Smooth muscle cell (in vitro differentiated cells): Measurements from ENCODE around the gene SLC25A39. TPM values are rescaled to one million over a fixed set of nuclear protein-coding genes. Genes with fewer than 3 reads are reported as not detected.

ENCODE experiments used
- DNase-seq: peaks from one replicate; lab custom pipeline; 2025; ENCODE audit not compliant: unreplicated experiment; lab: John Stamatoyannopoulos, UW
- H2AFZ ChIP-seq: fragments of 200-600 bp; sonication (generic); 2 replicates; pipeline ENCODE4 v1.6.0; 2016; ENCODE audit warnings: antibody characterized with exemption, low read depth, mild to moderate bottlenecking
- H3F3A ChIP-seq: fragments of 200-600 bp; sonication (generic); 2 replicates; pipeline ENCODE4 v1.6.0; 2017; ENCODE audit warnings: antibody characterized with exemption, low read depth
- H3K27ac ChIP-seq: fragments of 200-600 bp; sonication (generic); 2 replicates; pipeline ENCODE4 v1.5.1; 2016; ENCODE audit warnings: low read depth, mild to moderate bottlenecking
- H3K27me3 ChIP-seq: fragments of 200-600 bp; sonication (generic); 2 replicates; pipeline ENCODE4 v1.6.1; 2016; ENCODE audit warnings: low read depth, mild to moderate bottlenecking
- H3K36me3 ChIP-seq: fragments of 200-600 bp; sonication (generic); 2 replicates; pipeline ENCODE4 v1.5.1; 2016; ENCODE audit warnings: low read depth
- H3K4me1 ChIP-seq: fragments of 200-600 bp; sonication (generic); 2 replicates; pipeline ENCODE4 v1.5.1; 2016; ENCODE audit warnings: low read depth
- H3K4me2 ChIP-seq: fragments of 200-600 bp; sonication (generic); 2 replicates; pipeline ENCODE4 v1.6.0; 2016; ENCODE audit warnings: mild to moderate bottlenecking
- H3K4me3 ChIP-seq: fragments of 200-600 bp; sonication (generic); 2 replicates; pipeline ENCODE4 v1.5.1; 2016; ENCODE audit warnings: mild to moderate bottlenecking
- H3K79me2 ChIP-seq: fragments of 200-600 bp; sonication (generic); 2 replicates; pipeline ENCODE4 v1.6.0; 2016; ENCODE audit warnings: low read depth, mild to moderate bottlenecking
- H3K9ac ChIP-seq: fragments of 200-600 bp; sonication (generic); 2 replicates; pipeline ENCODE4 v1.6.0; 2016; ENCODE audit warnings: low read depth
- H3K9me3 ChIP-seq: fragments of 200-600 bp; sonication (generic); replicated peaks from 2 replicates; pipeline ENCODE4 v1.5.1; 2016; ENCODE audit warnings: low read depth
- H4K20me1 ChIP-seq: fragments of 200-600 bp; sonication (generic); 2 replicates; pipeline ENCODE4 v1.6.0; 2016; ENCODE audit warnings: low read depth
- WGBS: methylation state at CpG from one replicate; pipeline ENCODE4 v1.1.7; 2016; ENCODE audit warnings: low lambda C conversion rate; 5-methylcytosine and 5-hydroxymethylcytosine counted together
- polyA plus RNA-seq: library from polyadenylated mRNA; unstranded; fragments of >200 nt; fragmentation: Nextera tagmentation; extraction: Ambion mirVana; gene quantifications from 2 replicates; pipeline ENCODE4 v1.2.1, GENCODE V29; 2016
- total RNA-seq: library from RNA; depleted of rRNA; stranded (reverse); fragments of >200 nt; gene quantifications from 2 replicates; pipeline ENCODE4 v1.2.3, GENCODE V29; 2014
- TF ChIP-seq, protein P1 (sequence below): fragments of 200-600 bp; sonication (generic); IDR thresholded peaks from 2 replicates; pipeline ENCODE4 v1.5.1; 2017; ENCODE audit warnings: borderline replicate concordance, mild to moderate bottlenecking, antibody characterized with exemption; ENCODE audit not compliant: insufficient read depth, poor library complexity, severe bottlenecking

The SLC25A39 gene
- total and polyA plus RNA-seq, 2 experiments from 2014 or later: 106 to 147 TPM

GRCh38 chr17:44351464-44351863 is 26.8 kb upstream of the SLC25A39 start:
- H3K27me3 ChIP-seq: no peaks in the 10 kb centered on the region
- WGBS: 94% methylated on average over 8 of the region's 8 CpGs

DNA sequence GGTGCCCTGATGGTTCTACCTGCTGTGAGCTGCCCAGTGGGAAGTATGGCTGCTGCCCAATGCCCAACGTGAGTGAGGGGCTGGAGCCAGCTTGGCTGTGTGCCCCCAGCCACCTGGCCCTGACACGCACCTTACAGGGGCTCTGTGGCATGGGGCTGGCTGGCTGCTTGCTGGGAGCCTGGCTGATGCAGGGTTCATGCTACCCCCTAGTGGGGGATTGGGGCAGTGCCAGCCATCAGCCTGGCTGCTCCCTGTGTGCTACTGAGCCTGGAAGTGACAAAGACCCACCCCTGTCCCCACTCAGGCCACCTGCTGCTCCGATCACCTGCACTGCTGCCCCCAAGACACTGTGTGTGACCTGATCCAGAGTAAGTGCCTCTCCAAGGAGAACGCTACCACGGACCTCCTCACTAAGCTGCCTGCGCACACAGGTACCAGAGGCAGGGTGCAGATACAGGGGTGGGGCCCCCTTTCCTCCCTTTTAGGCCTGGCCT is 26.2 kb upstream of the SLC25A39 start:
- H3K27me3 ChIP-seq: no peaks in the 10 kb centered on the region
- H3K36me3 ChIP-seq: no peaks in the 10 kb centered on the region
- H3K9ac ChIP-seq: no peak overlapping the region
- H3F3A ChIP-seq: peaks cover 4% of the 10 kb centered on the region
- H3K79me2 ChIP-seq: no peaks in the 10 kb centered on the region
- H3K4me2 ChIP-seq: no peak overlapping the region
- peak; percentile 23 for DNase-seq
- H4K20me1 ChIP-seq: peaks cover 10% of the 10 kb centered on the region
- TF ChIP-seq, protein P1, sequence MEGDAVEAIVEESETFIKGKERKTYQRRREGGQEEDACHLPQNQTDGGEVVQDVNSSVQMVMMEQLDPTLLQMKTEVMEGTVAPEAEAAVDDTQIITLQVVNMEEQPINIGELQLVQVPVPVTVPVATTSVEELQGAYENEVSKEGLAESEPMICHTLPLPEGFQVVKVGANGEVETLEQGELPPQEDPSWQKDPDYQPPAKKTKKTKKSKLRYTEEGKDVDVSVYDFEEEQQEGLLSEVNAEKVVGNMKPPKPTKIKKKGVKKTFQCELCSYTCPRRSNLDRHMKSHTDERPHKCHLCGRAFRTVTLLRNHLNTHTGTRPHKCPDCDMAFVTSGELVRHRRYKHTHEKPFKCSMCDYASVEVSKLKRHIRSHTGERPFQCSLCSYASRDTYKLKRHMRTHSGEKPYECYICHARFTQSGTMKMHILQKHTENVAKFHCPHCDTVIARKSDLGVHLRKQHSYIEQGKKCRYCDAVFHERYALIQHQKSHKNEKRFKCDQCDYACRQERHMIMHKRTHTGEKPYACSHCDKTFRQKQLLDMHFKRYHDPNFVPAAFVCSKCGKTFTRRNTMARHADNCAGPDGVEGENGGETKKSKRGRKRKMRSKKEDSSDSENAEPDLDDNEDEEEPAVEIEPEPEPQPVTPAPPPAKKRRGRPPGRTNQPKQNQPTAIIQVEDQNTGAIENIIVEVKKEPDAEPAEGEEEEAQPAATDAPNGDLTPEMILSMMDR: peak; percentile 73
- H3K4me1 ChIP-seq: no peaks in the 10 kb centered on the region
- no peak overlapping the region for H3K27ac ChIP-seq
- no peak overlapping the region for H2AFZ ChIP-seq
- H3K9me3 ChIP-seq: no peaks in the 10 kb centered on the region
- no peak overlapping the region for H3K4me3 ChIP-seq
- 76% methylated on average over 6 of the region's 6 CpGs for WGBS

More at GRCh38 chr17:44351464-44351863, 26.8 kb upstream of the SLC25A39 start:
- Histone ChIP-seq H3F3A (peaks cover 4% of the 10 kb centered on the region), H3K4me1 (no peaks in the 10 kb centered on the region), H3K27ac (no peak overlapping the region), H3K9me3 (no peaks in the 10 kb centered on the region), H3K9ac (no peak overlapping the region), H3K4me2 (no peak overlapping the region), H3K36me3 (no peaks in the 10 kb centered on the region), H4K20me1 (peaks cover 5% of the 10 kb centered on the region), H3K79me2 (no peaks in the 10 kb centered on the region), H2AFZ (no peak overlapping the region), H3K4me3 (no peak overlapping the region)
- TF ChIP-seq, protein P1: no peak
- no peak for DNase-seq

GRCh38 chr17:44349553-44350070 is 25.0 kb upstream of the SLC25A39 start:
- no peak overlapping the region for H3K27ac ChIP-seq
- no peaks in the 10 kb centered on the region for H3K36me3 ChIP-seq
- no peaks in the 10 kb centered on the region for H3K79me2 ChIP-seq
- no peaks in the 10 kb centered on the region for H3K4me1 ChIP-seq
- peaks cover 10% of the 10 kb centered on the region for H4K20me1 ChIP-seq
- H3K4me2 ChIP-seq: no peak overlapping the region
- no peaks in the 10 kb centered on the region for H3K9me3 ChIP-seq
- 92% methylated on average over 12 of the region's 12 CpGs for WGBS
- no peaks in the 10 kb centered on the region for H3F3A ChIP-seq
- H3K9ac ChIP-seq: no peak overlapping the region
- no peak for DNase-seq
- no peaks in the 10 kb centered on the region for H3K27me3 ChIP-seq
- no peak overlapping the region for H2AFZ ChIP-seq
- H3K4me3 ChIP-seq: no peak overlapping the region
- TF ChIP-seq, protein P1: no peak

GRCh38 chr17:44348988-44349364 is 24.4 kb upstream of the SLC25A39 start:
- Histone ChIP-seq H2AFZ (no peak overlapping the region), H3K9me3 (no peaks in the 10 kb centered on the region), H3K27me3 (no peaks in the 10 kb centered on the region), H3K79me2 (no peaks in the 10 kb centered on the region), H3F3A (no peaks in the 10 kb centered on the region), H3K27ac (no peak overlapping the region), H3K36me3 (no peaks in the 10 kb centered on the region), H3K4me3 (no peak overlapping the region), H3K4me1 (no peaks in the 10 kb centered on the region), H3K9ac (no peak overlapping the region), H4K20me1 (peaks cover 10% of the 10 kb centered on the region), H3K4me2 (no peak overlapping the region)
- TF ChIP-seq, protein P1: no peak
- WGBS: 85% methylated on average over 6 of the region's 6 CpGs
- DNase-seq: no peak
